ENCODE results near the gene SUPT6H.

- TF ChIP-seq CTCF (IDR thresholded peaks at IDR 0.05), result no peak
- TF ChIP-seq POLR2A (IDR thresholded peaks at IDR 0.05), result no peak
Measured at GRCh38 chr17:28717578-28718332, 55.8 kb downstream of the SUPT6H start, which contains the start of gene RAB34.
